ENCODE data around the gene KIF26A.

KIF26A gene

DNA sequence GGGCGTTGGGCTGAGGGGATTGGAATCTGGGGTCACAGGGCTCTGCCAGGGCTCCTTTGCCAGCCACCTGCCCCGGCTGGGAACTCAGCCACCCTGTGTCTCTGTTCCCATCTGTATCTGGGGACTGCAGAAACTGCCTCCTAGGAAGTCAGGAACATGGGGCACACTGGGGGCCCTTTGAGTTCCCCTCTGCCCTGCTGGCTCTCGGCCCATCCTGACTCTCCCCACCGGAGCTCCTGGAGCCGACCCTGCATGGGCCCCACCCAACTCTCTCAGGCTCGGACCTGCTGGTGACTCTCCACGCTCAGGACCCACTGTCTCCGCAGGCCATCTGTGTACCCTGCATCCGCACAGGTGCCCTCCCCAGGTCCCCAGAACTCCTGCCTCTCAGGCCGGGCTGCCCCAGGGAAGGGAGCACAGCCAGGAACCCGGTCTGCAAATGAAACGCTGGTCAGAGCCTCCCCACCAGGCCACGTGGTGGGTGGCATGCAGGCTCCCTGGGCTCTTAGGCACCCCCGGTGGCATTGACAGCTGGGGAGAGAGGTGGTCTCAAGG, 82.8 kb downstream of the KIF26A start:
- no peaks in the 10 kb centered on the region for H3K36me3 ChIP-seq (ENCODE audit: control insufficient read depth in 2 of 2, insufficient read depth in 1 of 2, low read length in 2 of 2)
- H3K9me3 ChIP-seq (ENCODE audit: control insufficient read depth, insufficient read depth, low read depth, low read length): no peaks in the 10 kb centered on the region
- ChIA-PET POLR2A (no interaction called here), CTCF (interaction anchor here (0.7 kb wide), 1 partner anchor 205 kb away, joined by 3 read pairs; no protein-coding TSS in a partner anchor)
- no peak overlapping the region for H3K4me3 ChIP-seq (ENCODE audit: low read depth, low read length)
- no peak overlapping the region for H3K27ac ChIP-seq (ENCODE audit: extremely low read depth, low read depth, low read length)
- no peaks in the 10 kb centered on the region for H3K4me1 ChIP-seq (ENCODE audit: control insufficient read depth, insufficient read depth, low read length)
- no peak for TF ChIP-seq ZBTB11 (tag by site-specific recombination; conservative IDR thresholded peaks at IDR 0.05; ENCODE audit: low read depth)
- TF ChIP-seq ZNF610 (tag by site-specific recombination; IDR thresholded peaks at IDR 0.05; ENCODE audit: borderline replicate concordance): no peak
- TF ChIP-seq GFI1B (tag by site-specific recombination; IDR thresholded peaks at IDR 0.05): no peak
- peak; percentile 54 for TF ChIP-seq ZIC2 (tag by site-specific recombination; IDR thresholded peaks at IDR 0.05)

DNA sequence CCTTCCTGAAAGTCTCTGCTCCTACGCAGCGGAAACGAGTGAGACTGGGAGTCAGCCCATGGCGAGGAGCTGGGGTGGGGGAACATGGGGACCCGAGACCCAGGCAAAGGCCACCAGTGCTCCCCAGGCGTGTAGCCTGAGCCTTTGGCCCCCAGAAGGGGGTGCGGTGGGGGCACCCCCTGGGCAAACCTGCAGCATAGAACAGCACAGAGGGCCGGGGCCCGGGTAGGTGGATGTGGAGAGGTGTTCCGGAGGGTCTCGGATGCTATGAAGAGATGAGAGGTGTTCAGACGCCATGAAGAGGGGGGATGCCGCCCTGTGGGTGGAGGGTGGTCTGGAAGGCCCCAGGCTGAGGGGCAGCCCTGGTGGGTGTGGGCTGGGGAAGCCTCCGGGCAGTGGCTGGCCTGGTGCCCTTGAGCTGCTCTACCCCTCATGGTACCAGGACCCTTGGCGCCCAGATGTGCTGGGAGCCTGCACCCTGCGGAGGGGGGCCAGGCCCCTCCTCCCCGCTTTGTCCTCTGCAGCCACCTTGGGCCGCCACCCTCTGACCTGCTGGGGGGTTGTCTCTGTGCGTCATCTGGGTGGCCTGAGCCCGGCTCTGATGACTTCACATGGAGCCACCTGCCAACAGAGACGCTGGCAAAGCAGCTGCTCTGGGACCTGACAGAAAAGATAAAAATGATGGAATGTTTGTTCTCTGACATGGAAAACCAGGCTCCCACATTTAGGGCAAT, 83.4 kb downstream of the KIF26A start:
- ChIA-PET CTCF (interaction anchor here (0.7 kb wide), 1 partner anchor 205 kb away, joined by 3 read pairs; no protein-coding TSS in a partner anchor), POLR2A (no interaction called here)
- H3K36me3 ChIP-seq (ENCODE audit: control insufficient read depth in 2 of 2, insufficient read depth in 1 of 2, low read length in 2 of 2): no peaks in the 10 kb centered on the region
- H3K9me3 ChIP-seq (ENCODE audit: control insufficient read depth, insufficient read depth, low read depth, low read length): no peaks in the 10 kb centered on the region
- no peak overlapping the region for H3K27ac ChIP-seq (ENCODE audit: extremely low read depth, low read depth, low read length)
- TF ChIP-seq GLIS2 (tag by site-specific recombination; IDR thresholded peaks at IDR 0.05) (peak; percentile 28; the same call in 1 of the 2 replicates), ZNF174 (tag by site-specific recombination; IDR thresholded peaks at IDR 0.05) (no peak), WT1 (tag by site-specific recombination; IDR thresholded peaks at IDR 0.05) (no peak)
- H3K4me1 ChIP-seq (ENCODE audit: control insufficient read depth, insufficient read depth, low read length): no peaks in the 10 kb centered on the region
- no peak overlapping the region for H3K4me3 ChIP-seq (ENCODE audit: low read depth, low read length)

DNA sequence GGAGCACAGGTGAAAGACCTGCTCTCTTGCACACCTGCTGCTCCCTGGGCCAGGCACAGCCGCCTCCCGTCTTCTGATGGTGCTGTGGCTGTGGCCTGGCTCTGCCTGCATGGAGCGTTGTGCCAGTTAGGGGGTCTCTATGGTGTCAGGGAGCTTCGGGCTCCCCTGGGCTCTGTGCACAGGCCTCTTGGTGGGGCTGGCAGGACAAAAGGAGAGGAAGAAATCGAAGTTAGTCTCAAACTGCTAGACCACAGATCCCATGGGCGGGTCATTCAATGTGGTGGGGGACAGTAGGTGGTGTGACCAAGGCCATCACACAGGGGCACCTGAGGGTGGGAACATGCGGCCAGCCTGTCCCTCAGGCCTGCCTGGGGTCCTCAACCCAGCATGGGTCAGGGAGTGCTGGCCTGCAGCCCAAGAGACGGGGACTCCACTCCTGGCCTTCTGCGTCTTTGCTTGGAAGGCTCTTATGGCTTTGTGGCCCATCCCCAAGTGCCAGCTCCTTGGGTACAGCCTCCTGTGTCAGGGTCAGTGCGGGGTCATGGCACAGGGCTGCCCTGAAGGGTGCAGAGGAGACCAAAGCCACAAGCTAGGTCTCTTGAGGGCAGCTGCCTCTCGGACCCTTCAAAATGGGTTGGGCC, 84.1 kb downstream of the KIF26A start:
- ChIA-PET POLR2A (no interaction called here), CTCF (no interaction called here)
- Histone ChIP-seq H3K4me1 (ENCODE audit: control insufficient read depth, insufficient read depth, low read length) (no peaks in the 10 kb centered on the region), H3K9me3 (ENCODE audit: control insufficient read depth, insufficient read depth, low read depth, low read length) (no peaks in the 10 kb centered on the region), H3K36me3 (ENCODE audit: control insufficient read depth in 2 of 2, insufficient read depth in 1 of 2, low read length in 2 of 2) (no peaks in the 10 kb centered on the region), H3K27ac (ENCODE audit: extremely low read depth, low read depth, low read length) (no peak overlapping the region), H3K4me3 (ENCODE audit: low read depth, low read length) (no peak overlapping the region)
- TF ChIP-seq IKZF3 (tag by site-specific recombination; IDR thresholded peaks at IDR 0.05): no peak

GRCh38 chr14:104223101-104224041, 85.0 kb downstream of the KIF26A start:
- TF ChIP-seq EGR2 (tag by site-specific recombination; IDR thresholded peaks at IDR 0.05; ENCODE audit: low read depth): peak; percentile 63
- TF ChIP-seq ZFHX2 (tag by site-specific recombination; conservative IDR thresholded peaks at IDR 0.05): peak; percentile 84
- no peak for TF ChIP-seq ZSCAN16 (tag by site-specific recombination; IDR thresholded peaks at IDR 0.05)
- no peak for TF ChIP-seq MYNN (tag by site-specific recombination; IDR thresholded peaks at IDR 0.05; ENCODE audit: borderline replicate concordance)
- TF ChIP-seq KLF1 (tag by site-specific recombination; IDR thresholded peaks at IDR 0.05): peak; percentile 53; the same call in 1 of the 2 replicates
- CTCF ChIA-PET: interaction anchor here (0.6 to 1.1 kb wide), 7 partner anchors 25 to 841 kb away, joined by 3 to 6 read pairs (median 4); no protein-coding TSS in a partner anchor
- Histone ChIP-seq H3K9me3 (ENCODE audit: control insufficient read depth, insufficient read depth, low read depth, low read length) (no peaks in the 10 kb centered on the region), H3K4me3 (ENCODE audit: low read depth, low read length) (no peak overlapping the region), H3K4me1 (ENCODE audit: control insufficient read depth, insufficient read depth, low read length) (no peaks in the 10 kb centered on the region), H3K27ac (ENCODE audit: extremely low read depth, low read depth, low read length) (no peak overlapping the region), H3K36me3 (ENCODE audit: control insufficient read depth in 2 of 2, insufficient read depth in 1 of 2, low read length in 2 of 2) (no peaks in the 10 kb centered on the region)
- POLR2A ChIA-PET: no interaction called here

Measured in HEK293 (cell line).